HEK293 (cell line): ENCODE results near the gene STUM.
"Not testable (repeated sequence)": the region's sequence is repeated elsewhere in the genome, so short reads cannot be mapped to it uniquely, and the experiment has no call there.

Experiments
- BCL6B ChIP-seq: fragments of 450-650 bp; formaldehyde crosslinking; IDR thresholded peaks from 2 replicates; pipeline ENCODE4 v1.5.1; 2017; ENCODE audit warnings: missing biosample characterization, missing genetic modification characterization
- CTCF ChIP-seq: fragments of 450-650 bp; formaldehyde crosslinking; IDR thresholded peaks from 2 replicates; pipeline ENCODE4 v1.5.1; 2016; ENCODE audit warnings: missing biosample characterization, missing genetic modification characterization
- MZF1 ChIP-seq: fragments of 450-650 bp; formaldehyde crosslinking; IDR thresholded peaks from 2 replicates; pipeline ENCODE4 v1.5.1; 2017; ENCODE audit warnings: missing biosample characterization, missing genetic modification characterization, borderline replicate concordance
- ZBTB11 ChIP-seq: fragments of 450-650 bp; formaldehyde crosslinking; conservative IDR thresholded peaks from 2 replicates; pipeline ENCODE4 v1.5.1; 2016; ENCODE audit warnings: low read depth, missing biosample characterization, missing genetic modification characterization
- ZNF121 ChIP-seq: fragments of 450-650 bp; formaldehyde crosslinking; IDR thresholded peaks from 2 replicates; pipeline ENCODE4 v1.5.1; 2016; ENCODE audit warnings: missing biosample characterization, missing genetic modification characterization
- ZNF18 ChIP-seq: fragments of 450-650 bp; formaldehyde crosslinking; IDR thresholded peaks from 2 replicates; pipeline ENCODE4 v1.5.1; 2016; ENCODE audit warnings: missing biosample characterization, missing genetic modification characterization
- ZNF510 ChIP-seq: fragments of 450-650 bp; formaldehyde crosslinking; IDR thresholded peaks from 2 replicates; pipeline ENCODE4 v1.5.1; 2018; ENCODE audit warnings: mild to moderate bottlenecking, missing genetic modification characterization, missing biosample characterization; ENCODE audit not compliant: insufficient replicate concordance
- ZNF626 ChIP-seq: fragments of 450-650 bp; sonication (Bioruptor Pico); formaldehyde crosslinking; IDR thresholded peaks from 2 replicates; pipeline ENCODE4 v1.5.1; 2018; ENCODE audit warnings: missing biosample characterization, missing genetic modification characterization, inconsistent platforms
- ZNF777 ChIP-seq: fragments of 450-650 bp; formaldehyde crosslinking; IDR thresholded peaks from 2 replicates; pipeline ENCODE4 v1.5.1; 2017; ENCODE audit warnings: missing biosample characterization, missing genetic modification characterization, borderline replicate concordance
- ZNF792 ChIP-seq: fragments of 450-650 bp; formaldehyde crosslinking; IDR thresholded peaks from 2 replicates; pipeline ENCODE4 v1.5.1; 2016; ENCODE audit warnings: missing biosample characterization, missing genetic modification characterization
- ZSCAN18 ChIP-seq: fragments of 450-650 bp; formaldehyde crosslinking; IDR thresholded peaks from 2 replicates; pipeline ENCODE4 v1.5.1; 2016; ENCODE audit warnings: missing biosample characterization, missing genetic modification characterization

GRCh38 chr1:226598955-226599354 is 50.4 kb downstream of the STUM start:
- TF ChIP-seq ZNF626 (tag by site-specific recombination); MZF1 (tag by site-specific recombination); CTCF (tag by site-specific recombination); ZNF510 (tag by site-specific recombination); BCL6B (tag by site-specific recombination); ZBTB11 (tag by site-specific recombination); ZNF777 (tag by site-specific recombination); ZNF18; ZNF792 (tag by site-specific recombination); ZNF121; ZSCAN18 (tag by site-specific recombination): not testable (repeated sequence)
